ENCODE data around the gene DDHD1.
"Not testable (repeated sequence)": the region's sequence is repeated elsewhere in the genome, so short reads cannot be mapped to it uniquely, and the experiment has no call there.

Gene DDHD1

GRCh38 chr14:53084954-53085353 is 68.2 kb downstream of the DDHD1 start:
- H3K9me3 ChIP-seq (ENCODE audit: control insufficient read depth, insufficient read depth, low read length); H3K4me1 ChIP-seq (ENCODE audit: control insufficient read depth, insufficient read depth, low read length); H3K4me3 ChIP-seq (ENCODE audit: low read depth, low read length); H3K27me3 ChIP-seq (ENCODE audit: control insufficient read depth, insufficient read depth, low read length); H3K9ac ChIP-seq (ENCODE audit: low read depth, low read length); H3K36me3 ChIP-seq (ENCODE audit: control insufficient read depth, insufficient read depth, low read length): not testable (repeated sequence)

GRCh38 chr14:53064475-53064874 is 88.6 kb downstream of the DDHD1 start:
- no peaks in the 10 kb centered on the region for H3K27me3 ChIP-seq (ENCODE audit: control insufficient read depth, insufficient read depth, low read length)
- H3K36me3 ChIP-seq (ENCODE audit: control insufficient read depth, insufficient read depth, low read length) = no peaks in the 10 kb centered on the region
- H3K4me3 ChIP-seq (ENCODE audit: low read depth, low read length) = no peak overlapping the region
- H3K9ac ChIP-seq (ENCODE audit: low read depth, low read length) = no peak overlapping the region
- H3K4me1 ChIP-seq (ENCODE audit: control insufficient read depth, insufficient read depth, low read length) = no peaks in the 10 kb centered on the region
- no peaks in the 10 kb centered on the region for H3K9me3 ChIP-seq (ENCODE audit: control insufficient read depth, insufficient read depth, low read length)

DNA sequence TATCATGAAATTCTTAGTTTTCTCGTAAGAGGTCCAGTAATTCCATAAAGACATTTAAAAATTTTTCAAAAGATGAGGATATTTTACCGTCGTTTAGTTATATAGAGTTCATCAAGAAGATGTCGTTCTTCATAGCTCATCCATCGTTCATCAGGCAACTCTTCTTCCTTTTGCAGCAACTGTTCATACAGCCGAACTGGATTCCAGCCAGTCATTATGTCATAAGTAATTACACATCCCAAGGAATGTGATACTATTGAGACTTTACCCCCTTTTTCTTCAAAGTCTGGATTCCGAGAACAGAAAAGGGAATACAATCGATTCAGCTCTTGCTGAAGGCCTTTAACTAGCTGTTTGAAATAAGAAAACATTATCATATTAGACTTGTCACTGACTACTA is 90.3 kb downstream of the DDHD1 start:
- no peak overlapping the region for H3K9ac ChIP-seq (ENCODE audit: low read depth, low read length)
- no peaks in the 10 kb centered on the region for H3K36me3 ChIP-seq (ENCODE audit: control insufficient read depth, insufficient read depth, low read length)
- H3K9me3 ChIP-seq (ENCODE audit: control insufficient read depth, insufficient read depth, low read length) = no peaks in the 10 kb centered on the region
- no peaks in the 10 kb centered on the region for H3K27me3 ChIP-seq (ENCODE audit: control insufficient read depth, insufficient read depth, low read length)
- no peak overlapping the region for H3K4me3 ChIP-seq (ENCODE audit: low read depth, low read length)
- no peaks in the 10 kb centered on the region for H3K4me1 ChIP-seq (ENCODE audit: control insufficient read depth, insufficient read depth, low read length)

- no peak overlapping the region for H3K9ac ChIP-seq (ENCODE audit: low read depth, low read length)
- no peaks in the 10 kb centered on the region for H3K4me1 ChIP-seq (ENCODE audit: control insufficient read depth, insufficient read depth, low read length)
- H3K36me3 ChIP-seq (ENCODE audit: control insufficient read depth, insufficient read depth, low read length) = no peaks in the 10 kb centered on the region
- no peaks in the 10 kb centered on the region for H3K9me3 ChIP-seq (ENCODE audit: control insufficient read depth, insufficient read depth, low read length)
- H3K27me3 ChIP-seq (ENCODE audit: control insufficient read depth, insufficient read depth, low read length) = no peaks in the 10 kb centered on the region
- no peak overlapping the region for H3K4me3 ChIP-seq (ENCODE audit: low read depth, low read length)
Measured at GRCh38 chr14:53060046-53060445, 93.1 kb downstream of the DDHD1 start.

DNA sequence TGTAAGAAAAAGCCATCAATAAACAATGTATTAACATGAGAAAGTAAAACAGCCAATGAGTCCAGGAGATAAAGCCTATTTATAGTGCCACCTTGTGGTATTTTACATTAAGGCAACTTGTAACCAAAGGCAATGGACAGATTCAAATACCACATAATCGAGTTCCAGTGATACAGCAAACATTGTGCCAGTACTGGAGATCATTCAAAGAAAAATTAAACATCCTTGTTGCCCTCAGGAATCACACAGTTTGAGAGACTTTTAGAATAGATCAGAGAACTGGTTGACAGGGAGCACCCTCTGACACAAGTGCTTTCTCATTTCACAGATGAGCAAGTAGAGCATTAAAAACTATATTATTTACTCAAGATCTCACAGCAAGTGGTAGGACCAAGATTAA is 98.1 kb downstream of the DDHD1 start:
- Histone ChIP-seq H3K36me3 (ENCODE audit: control insufficient read depth, insufficient read depth, low read length) (no peaks in the 10 kb centered on the region), H3K9me3 (ENCODE audit: control insufficient read depth, insufficient read depth, low read length) (no peaks in the 10 kb centered on the region), H3K4me3 (ENCODE audit: low read depth, low read length) (no peak overlapping the region), H3K9ac (ENCODE audit: low read depth, low read length) (no peak overlapping the region), H3K4me1 (ENCODE audit: control insufficient read depth, insufficient read depth, low read length) (no peaks in the 10 kb centered on the region), H3K27me3 (ENCODE audit: control insufficient read depth, insufficient read depth, low read length) (no peaks in the 10 kb centered on the region)

GRCh38 chr14:53054457-53054856 is 98.7 kb downstream of the DDHD1 start:
- Histone ChIP-seq H3K9me3 (ENCODE audit: control insufficient read depth, insufficient read depth, low read length) (no peaks in the 10 kb centered on the region), H3K27me3 (ENCODE audit: control insufficient read depth, insufficient read depth, low read length) (no peaks in the 10 kb centered on the region), H3K36me3 (ENCODE audit: control insufficient read depth, insufficient read depth, low read length) (no peaks in the 10 kb centered on the region), H3K4me1 (ENCODE audit: control insufficient read depth, insufficient read depth, low read length) (no peaks in the 10 kb centered on the region), H3K9ac (ENCODE audit: low read depth, low read length) (no peak overlapping the region), H3K4me3 (ENCODE audit: low read depth, low read length) (no peak overlapping the region)

- Histone ChIP-seq H3K36me3 (ENCODE audit: control insufficient read depth, insufficient read depth, low read length) (no peaks in the 10 kb centered on the region), H3K9me3 (ENCODE audit: control insufficient read depth, insufficient read depth, low read length) (no peaks in the 10 kb centered on the region), H3K4me3 (ENCODE audit: low read depth, low read length) (no peak overlapping the region), H3K4me1 (ENCODE audit: control insufficient read depth, insufficient read depth, low read length) (no peaks in the 10 kb centered on the region), H3K27me3 (ENCODE audit: control insufficient read depth, insufficient read depth, low read length) (no peaks in the 10 kb centered on the region), H3K9ac (ENCODE audit: low read depth, low read length) (no peak overlapping the region)
Measured at GRCh38 chr14:53048631-53049030, 104.5 kb downstream of the DDHD1 start.

- H3K9me3 ChIP-seq (ENCODE audit: control insufficient read depth, insufficient read depth, low read length) = no peaks in the 10 kb centered on the region
- H3K4me3 ChIP-seq (ENCODE audit: low read depth, low read length) = no peak overlapping the region
- no peaks in the 10 kb centered on the region for H3K4me1 ChIP-seq (ENCODE audit: control insufficient read depth, insufficient read depth, low read length)
- H3K27me3 ChIP-seq (ENCODE audit: control insufficient read depth, insufficient read depth, low read length) = no peaks in the 10 kb centered on the region
- H3K36me3 ChIP-seq (ENCODE audit: control insufficient read depth, insufficient read depth, low read length) = no peaks in the 10 kb centered on the region
- H3K9ac ChIP-seq (ENCODE audit: low read depth, low read length) = no peak overlapping the region
Measured at GRCh38 chr14:53047307-53048069, 105.6 kb downstream of the DDHD1 start.

DNA sequence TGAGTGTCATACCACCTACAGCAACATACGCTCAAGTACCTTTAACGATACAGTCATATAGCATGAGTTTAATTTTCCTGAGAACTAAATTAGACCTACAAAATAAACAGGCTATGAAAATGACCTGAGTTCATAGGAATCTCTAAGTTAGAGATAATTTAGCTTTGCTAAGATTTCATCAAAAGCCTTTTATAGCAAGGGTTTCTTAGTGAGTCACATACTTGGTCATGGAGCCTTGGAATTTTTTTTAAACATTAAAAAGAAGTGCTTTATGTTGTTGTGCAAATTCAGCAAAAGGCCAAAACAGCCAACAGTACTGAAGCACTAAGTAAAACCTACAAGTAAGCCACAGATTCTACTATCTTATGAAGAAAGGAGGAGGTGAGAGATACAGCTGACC is 108.6 kb downstream of the DDHD1 start:
- Histone ChIP-seq H3K4me3 (ENCODE audit: low read depth, low read length) (no peak overlapping the region), H3K36me3 (ENCODE audit: control insufficient read depth, insufficient read depth, low read length) (no peaks in the 10 kb centered on the region), H3K9me3 (ENCODE audit: control insufficient read depth, insufficient read depth, low read length) (no peaks in the 10 kb centered on the region), H3K27me3 (ENCODE audit: control insufficient read depth, insufficient read depth, low read length) (no peaks in the 10 kb centered on the region), H3K4me1 (ENCODE audit: control insufficient read depth, insufficient read depth, low read length) (no peaks in the 10 kb centered on the region), H3K9ac (ENCODE audit: low read depth, low read length) (no peak overlapping the region)

- H3K4me3 ChIP-seq (ENCODE audit: low read depth, low read length) = no peak overlapping the region
- H3K36me3 ChIP-seq (ENCODE audit: control insufficient read depth, insufficient read depth, low read length) = no peaks in the 10 kb centered on the region
- no peaks in the 10 kb centered on the region for H3K4me1 ChIP-seq (ENCODE audit: control insufficient read depth, insufficient read depth, low read length)
- H3K9ac ChIP-seq (ENCODE audit: low read depth, low read length) = no peak overlapping the region
- H3K27me3 ChIP-seq (ENCODE audit: control insufficient read depth, insufficient read depth, low read length) = no peaks in the 10 kb centered on the region
- H3K9me3 ChIP-seq (ENCODE audit: control insufficient read depth, insufficient read depth, low read length) = no peaks in the 10 kb centered on the region
Measured at GRCh38 chr14:53043027-53043581, 110.0 kb downstream of the DDHD1 start.

DNA sequence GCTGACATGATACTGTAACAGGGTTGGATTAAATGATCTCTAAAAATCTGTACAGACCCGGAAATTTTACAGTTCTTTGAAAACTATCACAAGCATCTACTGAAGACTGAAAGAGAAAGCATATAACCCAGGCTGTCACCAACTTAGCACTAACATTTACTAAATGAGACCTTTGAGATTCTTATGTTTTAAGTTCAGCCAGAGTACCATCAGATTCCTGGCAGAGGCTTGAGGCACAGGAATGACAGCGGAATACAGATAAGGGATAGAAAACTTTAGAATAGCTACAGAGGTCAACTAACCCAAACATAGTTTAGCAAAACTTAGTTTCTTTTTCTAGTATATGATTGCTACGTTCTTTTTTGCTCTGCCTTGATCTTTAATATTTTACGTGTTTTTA is 110.6 kb downstream of the DDHD1 start:
- H3K27me3 ChIP-seq (ENCODE audit: control insufficient read depth, insufficient read depth, low read length) = no peaks in the 10 kb centered on the region
- H3K4me3 ChIP-seq (ENCODE audit: low read depth, low read length) = no peak overlapping the region
- H3K9ac ChIP-seq (ENCODE audit: low read depth, low read length) = no peak overlapping the region
- no peaks in the 10 kb centered on the region for H3K9me3 ChIP-seq (ENCODE audit: control insufficient read depth, insufficient read depth, low read length)
- H3K36me3 ChIP-seq (ENCODE audit: control insufficient read depth, insufficient read depth, low read length) = no peaks in the 10 kb centered on the region
- H3K4me1 ChIP-seq (ENCODE audit: control insufficient read depth, insufficient read depth, low read length) = no peaks in the 10 kb centered on the region

- no peaks in the 10 kb centered on the region for H3K36me3 ChIP-seq (ENCODE audit: control insufficient read depth, insufficient read depth, low read length)
- no peaks in the 10 kb centered on the region for H3K4me1 ChIP-seq (ENCODE audit: control insufficient read depth, insufficient read depth, low read length)
Measured at GRCh38 chr14:53041067-53041466, 112.1 kb downstream of the DDHD1 start.

More at GRCh38 chr14:53041067-53041466, 112.1 kb downstream of the DDHD1 start:
- H3K4me3 ChIP-seq (ENCODE audit: low read depth, low read length) = no peak overlapping the region
- H3K9me3 ChIP-seq (ENCODE audit: control insufficient read depth, insufficient read depth, low read length) = no peaks in the 10 kb centered on the region
- H3K9ac ChIP-seq (ENCODE audit: low read depth, low read length) = no peak overlapping the region
- no peaks in the 10 kb centered on the region for H3K27me3 ChIP-seq (ENCODE audit: control insufficient read depth, insufficient read depth, low read length)
